GM18909 (cell line): ENCODE measurements around the gene GPR162.

Source experiments
- ATAC-seq: cut with Tn5 transposase; IDR thresholded peaks from one replicate; pipeline ENCODE4 v1.9.1; 2021; ENCODE audit warnings: mild to moderate bottlenecking; ENCODE audit not compliant: unreplicated experiment, poor library complexity

GPR162 gene

GRCh38 chr12:6821591-6822425 lies at the start of gene GPR162:
GPR162 (plus strand) TSS chr12:6821821; CDS start chr12:6823899, 2,078 bp downstream.
- ATAC-seq = no peak

- no peak for ATAC-seq
Measured at GRCh38 chr12:6772331-6772695, 49.3 kb upstream of the GPR162 start, which contains the start of gene LAG3. LAG3 (plus strand) TSS chr12:6772520; CDS start chr12:6772853, 333 bp downstream.

- ATAC-seq = no peak
Measured at GRCh38 chr12:6772726-6773589, 48.7 kb upstream of the GPR162 start.

GRCh38 chr12:6773590-6774351 lies 47.9 kb upstream of the GPR162 start:
- ATAC-seq = no peak

GRCh38 chr12:6774499-6775062 lies 47.0 kb upstream of the GPR162 start:
- no peak for ATAC-seq

- ATAC-seq = no peak
Measured at GRCh38 chr12:6775185-6776174, 46.1 kb upstream of the GPR162 start.

GRCh38 chr12:6777386-6777785 lies 44.2 kb upstream of the GPR162 start:
- no peak for ATAC-seq

GRCh38 chr12:6778217-6778573 lies 43.4 kb upstream of the GPR162 start:
- no peak for ATAC-seq

GRCh38 chr12:6778574-6779550 lies 42.8 kb upstream of the GPR162 start:
- peak; percentile 69 for ATAC-seq

GRCh38 chr12:6779708-6780432 lies 41.8 kb upstream of the GPR162 start:
- no peak for ATAC-seq

GRCh38 chr12:6780573-6780972 lies 41.0 kb upstream of the GPR162 start:
- ATAC-seq = no peak

- ATAC-seq = no peak
Measured at GRCh38 chr12:6782119-6782518, 39.5 kb upstream of the GPR162 start.

GRCh38 chr12:6782850-6783566 lies 38.6 kb upstream of the GPR162 start:
- no peak for ATAC-seq

GRCh38 chr12:6783828-6784227 lies 37.8 kb upstream of the GPR162 start:
- ATAC-seq = no peak

- ATAC-seq = no peak
Measured at GRCh38 chr12:6784296-6784695, 37.3 kb upstream of the GPR162 start.

- ATAC-seq = no peak
Measured at GRCh38 chr12:6784761-6785160, 36.9 kb upstream of the GPR162 start.
